Left ventricle myocardium superior (tissue), 1 donor: Measurements from ENCODE around the gene FSCN2. TPM values are rescaled to one million over a fixed set of nuclear protein-coding genes. Genes with fewer than 3 reads are reported as not detected.
A peak's percentile ranks its signal among the peaks of the same experiment; 100 is the strongest.

Experiments
- ATAC-seq: fragments of 200-7000 bp; cut with Tn5 transposase; one replicate; pipeline ENCODE4 v1.9.1; 2020; ENCODE audit warnings: mild to moderate bottlenecking, moderate library complexity
- DNase-seq: peaks from one replicate; pipeline ENCODE4 v3.0.0-alpha.2; 2020
- intact Hi-C: fragments of 100-400 bp; cut with micrococcal nuclease; formaldehyde crosslinking; loops from one replicate; pipeline ENCODE4 v1.11.0; 2022
- total RNA-seq: library from RNA; stranded (reverse); fragmentation: NEBNext Ultra II Directional; extraction: Animal tissue kit (Norgen Biotek cat#: 25700); gene quantifications from one replicate; pipeline ENCODE4 v1.2.1, GENCODE V29; 2021
- donor health status: DM: no; HTN: yes; CAD: no; lungs with severe emphysema.

FSCN2 gene
- total RNA-seq, 1 donor from 2014 or later = 0.50 TPM

DNA sequence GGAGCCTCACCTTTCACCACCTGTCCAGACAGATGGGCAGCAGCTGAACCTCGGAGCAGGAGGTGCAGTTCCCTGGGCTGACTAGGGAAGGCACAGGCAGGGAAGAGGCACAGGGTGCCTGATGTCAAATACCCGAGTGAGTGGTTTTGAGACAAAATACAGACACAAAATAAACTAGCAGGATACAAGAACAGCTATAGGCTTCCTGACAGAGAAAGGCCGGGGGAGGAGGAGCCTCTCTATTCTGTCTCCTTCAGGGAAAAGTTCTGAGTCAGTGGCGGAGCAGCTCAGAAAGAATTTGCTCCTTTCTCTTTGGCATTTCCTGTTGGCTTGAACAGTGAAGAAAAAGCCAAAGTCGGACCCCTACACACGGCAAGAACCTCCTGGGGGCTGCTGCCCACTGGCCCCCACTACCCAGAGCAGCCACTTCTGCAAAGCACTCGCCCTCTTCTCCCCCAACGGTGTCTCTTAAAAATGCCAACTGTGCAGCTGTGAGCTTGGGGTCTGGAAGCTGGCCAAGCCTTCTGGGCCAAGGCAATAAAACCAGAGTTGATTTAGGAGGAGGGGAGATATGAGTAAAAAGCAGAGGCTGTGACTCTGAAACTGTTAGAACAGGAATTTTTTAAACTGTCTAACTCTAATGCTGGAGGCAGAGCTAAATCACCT lies 38.4 kb downstream of the FSCN2 start:
- intact Hi-C loops = no loop called here
- DNase-seq (peak; percentile 78), ATAC-seq (peak; percentile 73)

DNA sequence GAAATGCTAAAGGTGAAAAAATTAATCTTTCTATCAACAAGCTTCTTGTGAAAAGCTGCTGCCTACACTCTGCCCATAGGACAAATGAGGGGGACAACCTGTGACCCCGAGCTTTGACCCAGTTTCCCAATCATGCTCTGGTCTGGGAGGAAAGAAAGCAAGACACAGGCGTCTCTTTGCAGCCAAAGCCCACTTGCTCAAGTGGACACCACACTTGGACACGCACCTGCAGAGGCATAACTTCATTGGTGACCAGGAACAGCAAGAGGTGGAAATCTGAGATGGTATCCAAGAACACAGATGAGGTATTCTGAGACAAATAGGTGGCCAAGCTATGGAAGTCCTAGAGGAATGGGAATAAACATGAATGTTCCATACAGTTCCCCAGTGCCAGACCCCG lies 39.0 kb downstream of the FSCN2 start:
- DNase-seq = no peak
- intact Hi-C loops = no loop called here
- ATAC-seq = no peak

DNA sequence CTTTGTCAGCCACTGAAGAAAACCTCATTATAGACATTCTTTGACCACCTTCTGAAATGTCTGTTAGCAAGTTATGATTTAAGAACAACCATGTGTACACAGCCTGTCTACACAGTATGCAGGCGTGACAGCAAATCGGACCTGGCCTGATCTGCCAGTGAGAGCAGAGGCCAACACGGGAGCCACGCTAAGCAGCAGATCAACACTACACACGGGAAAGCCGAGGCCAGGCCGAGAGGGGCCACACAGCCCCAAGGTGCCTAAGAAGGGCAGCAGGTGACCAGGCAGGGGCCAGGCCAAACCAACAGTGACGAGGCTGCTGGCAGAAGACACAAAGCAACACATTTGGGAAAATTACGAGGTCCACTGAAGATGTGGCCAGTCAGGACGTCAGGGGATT lies 40.2 kb downstream of the FSCN2 start:
- DNase-seq = no peak
- intact Hi-C loops = no loop called here
- no peak for ATAC-seq

DNA sequence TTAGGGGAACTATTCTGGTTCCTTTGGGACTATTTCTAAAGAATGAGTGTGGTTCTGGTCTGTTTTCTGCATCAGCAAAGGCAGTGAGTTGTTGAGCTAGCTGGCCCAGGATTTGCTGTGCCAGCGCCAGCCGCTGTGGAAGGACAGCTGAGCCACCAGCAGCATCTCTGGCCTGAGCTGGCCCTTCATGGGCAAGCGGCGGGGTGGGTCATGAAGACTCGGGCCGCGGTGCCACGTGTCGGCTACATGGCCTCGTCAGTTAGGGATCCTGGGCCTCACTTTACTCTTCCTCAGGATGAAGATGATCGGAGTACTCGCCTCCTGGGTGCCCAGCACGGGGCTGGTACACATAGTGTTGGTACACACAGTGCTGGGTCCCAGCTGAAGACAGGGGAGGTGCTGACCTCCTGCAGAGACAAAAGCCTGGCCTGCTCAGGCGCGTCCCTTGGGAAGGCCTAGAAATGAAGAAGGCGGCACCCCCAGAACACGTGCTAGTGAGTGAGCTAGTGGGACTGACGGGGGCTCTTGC lies 41.9 kb downstream of the FSCN2 start:
- no peak for ATAC-seq

DNA sequence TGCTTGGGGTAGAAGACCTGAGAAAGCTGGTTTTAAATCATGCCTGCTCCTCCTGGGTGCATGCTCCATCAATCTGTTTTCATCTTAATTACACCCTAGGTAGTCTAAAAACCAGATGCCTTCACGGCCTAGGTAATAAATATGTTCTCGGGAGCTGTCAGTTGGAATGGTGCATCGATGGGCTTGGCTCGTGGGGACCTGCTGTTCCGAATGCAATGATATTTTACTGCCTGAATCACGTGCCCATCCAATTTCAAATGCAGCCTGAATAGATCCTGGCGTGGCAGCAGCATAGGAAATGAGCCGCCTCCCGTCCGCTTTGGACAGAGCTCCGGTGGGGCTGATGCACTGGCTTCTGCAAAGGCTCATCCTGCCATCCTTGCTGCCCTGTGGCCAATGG lies 42.8 kb downstream of the FSCN2 start:
- intact Hi-C loops = no loop called here
- DNase-seq (no peak), ATAC-seq (no peak)

More for the DNA sequence above, 41.9 kb downstream of the FSCN2 start:
- DNase-seq = no peak
- intact Hi-C loops = no loop called here

DNA sequence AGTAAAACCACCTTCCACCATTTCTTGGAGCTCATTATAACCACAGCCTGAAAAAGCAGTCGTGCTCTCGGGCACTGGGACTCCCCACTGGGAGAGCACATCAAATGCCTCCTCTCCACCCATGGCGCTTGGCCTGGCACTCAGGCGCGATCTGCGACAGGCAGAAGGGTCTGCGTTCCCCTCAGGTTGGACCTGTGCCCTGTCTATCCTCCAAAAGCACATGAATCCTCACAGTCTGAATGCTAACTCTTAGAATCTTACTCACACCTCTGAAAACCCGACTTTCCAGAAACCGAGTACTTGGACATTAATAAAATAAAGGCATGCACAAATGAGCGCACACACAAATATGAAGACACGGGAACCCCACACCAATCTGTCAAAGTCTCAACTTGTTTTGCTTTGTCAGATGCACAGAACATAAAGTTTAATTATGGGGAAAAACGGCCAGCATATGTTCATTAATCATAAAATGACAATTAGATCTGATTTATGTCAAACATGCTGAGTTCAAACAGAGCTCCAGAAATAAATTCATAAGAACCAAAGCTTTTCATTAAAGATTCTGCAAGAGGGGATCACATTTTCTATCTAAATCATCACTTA lies 44.5 kb downstream of the FSCN2 start:
- intact Hi-C loops = no loop called here

DNA sequence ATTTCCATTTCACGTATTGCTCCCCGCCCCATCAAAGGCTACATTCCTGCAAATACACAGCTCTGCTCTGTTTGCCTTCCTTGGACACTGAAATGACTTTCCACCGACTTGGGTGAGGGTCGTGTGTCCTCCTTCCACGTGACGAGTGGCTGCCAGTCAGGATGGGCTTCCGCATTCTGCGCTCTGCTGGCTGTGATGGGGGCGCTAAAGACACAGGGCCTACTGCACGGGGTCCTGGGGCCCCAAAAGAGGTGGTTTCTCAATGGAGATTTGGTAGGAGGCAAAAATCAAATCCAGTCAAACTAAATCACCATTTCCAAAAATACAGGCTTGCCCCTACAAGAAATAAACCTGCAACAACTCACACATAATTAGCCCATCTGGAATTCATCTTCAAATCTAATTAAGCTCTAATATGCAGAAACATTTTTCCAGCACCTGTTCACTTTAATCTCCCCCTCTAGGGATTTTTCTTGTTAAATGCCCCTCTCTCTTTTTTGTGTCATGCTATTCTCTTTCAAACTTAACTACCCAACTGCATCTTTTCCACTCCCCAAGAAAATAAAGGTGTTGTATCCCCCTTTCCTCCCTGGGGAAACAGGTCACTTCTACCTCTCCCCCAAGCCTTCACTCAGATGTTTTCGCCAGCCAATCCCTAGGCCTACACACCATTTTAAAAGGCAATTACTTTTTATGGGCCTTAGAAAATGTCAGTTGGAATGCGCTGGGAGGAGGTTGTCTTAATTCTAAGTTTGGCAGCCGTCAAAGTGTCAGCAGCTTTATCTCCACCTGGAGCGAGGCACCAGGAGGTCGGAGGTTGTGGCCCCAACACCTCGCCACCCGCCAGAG lies 45.8 kb downstream of the FSCN2 start:
- ATAC-seq (no peak), DNase-seq (no peak)
- intact Hi-C loops = no loop called here

More for the DNA sequence above, 44.5 kb downstream of the FSCN2 start:
- no peak for DNase-seq
- no peak for ATAC-seq

DNA sequence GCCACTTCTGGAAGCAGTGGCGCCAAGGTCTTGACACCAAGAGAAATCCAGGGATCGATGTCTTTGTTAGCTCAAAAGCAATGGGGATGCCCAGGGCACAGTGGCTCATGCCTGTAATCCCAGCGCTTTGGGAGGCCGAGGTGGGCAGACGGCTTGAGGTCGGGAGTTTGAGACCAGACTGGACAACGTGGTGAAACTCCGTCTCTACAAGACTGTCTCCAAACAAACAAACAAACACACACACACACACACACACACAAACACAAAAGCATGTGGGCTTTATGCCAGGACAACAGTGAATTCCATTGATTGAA lies 46.4 kb downstream of the FSCN2 start:
- ATAC-seq (no peak), DNase-seq (no peak)
- intact Hi-C loops = no loop called here

DNA sequence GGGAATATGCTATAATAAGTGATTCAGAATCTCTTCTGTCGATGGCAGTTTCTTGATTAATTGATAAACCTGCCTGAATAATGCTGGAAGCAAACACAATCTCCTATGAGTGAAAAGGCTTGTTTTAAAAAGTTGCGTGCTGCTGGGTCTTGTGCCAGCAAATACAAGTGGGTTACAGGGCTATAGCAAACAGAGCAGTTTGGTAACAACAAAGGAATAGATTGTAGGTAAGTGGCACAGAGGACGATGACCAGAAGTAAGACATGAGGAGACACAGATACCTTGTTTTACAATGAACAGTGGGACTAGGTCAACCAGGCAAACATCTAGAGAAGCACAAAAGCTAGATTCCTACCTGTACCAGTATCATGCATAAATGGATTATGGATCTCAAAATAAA lies 47.7 kb downstream of the FSCN2 start:
- intact Hi-C loops = no loop called here

DNA sequence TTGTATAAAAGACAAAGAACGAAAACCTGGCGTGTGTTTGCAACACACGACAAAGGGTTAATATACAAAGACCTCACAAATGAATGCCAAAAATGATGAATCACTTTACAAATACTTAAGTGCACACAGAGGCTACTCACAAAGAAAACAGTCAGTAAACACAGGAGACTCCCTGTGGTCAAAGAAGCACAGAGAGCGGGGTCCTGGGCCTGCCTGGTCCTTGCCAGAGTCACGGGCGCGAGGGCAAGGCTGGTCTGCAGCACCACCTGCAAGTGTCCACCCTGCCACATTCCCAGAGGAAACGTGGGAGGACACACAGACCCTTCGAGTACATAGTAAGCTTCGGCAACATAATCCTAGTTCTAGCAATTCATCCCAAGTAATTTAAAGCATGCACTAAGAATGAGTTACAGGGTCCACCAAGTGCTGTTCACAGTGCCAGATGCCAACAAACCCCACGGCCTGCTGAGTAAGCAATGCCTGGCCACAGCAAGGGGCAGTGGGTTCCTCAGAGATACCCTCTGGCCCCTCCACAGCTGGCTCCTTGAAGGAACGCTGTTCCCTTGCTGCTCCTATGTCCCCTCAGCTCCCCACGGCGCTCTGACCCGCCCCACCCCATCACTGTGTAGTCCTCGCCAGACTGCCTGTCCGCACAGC lies 48.6 kb downstream of the FSCN2 start:
- no peak for ATAC-seq
- intact Hi-C loops = no loop called here
- DNase-seq = no peak

More for the DNA sequence above, 47.7 kb downstream of the FSCN2 start:
- no peak for DNase-seq
- ATAC-seq = no peak

DNA sequence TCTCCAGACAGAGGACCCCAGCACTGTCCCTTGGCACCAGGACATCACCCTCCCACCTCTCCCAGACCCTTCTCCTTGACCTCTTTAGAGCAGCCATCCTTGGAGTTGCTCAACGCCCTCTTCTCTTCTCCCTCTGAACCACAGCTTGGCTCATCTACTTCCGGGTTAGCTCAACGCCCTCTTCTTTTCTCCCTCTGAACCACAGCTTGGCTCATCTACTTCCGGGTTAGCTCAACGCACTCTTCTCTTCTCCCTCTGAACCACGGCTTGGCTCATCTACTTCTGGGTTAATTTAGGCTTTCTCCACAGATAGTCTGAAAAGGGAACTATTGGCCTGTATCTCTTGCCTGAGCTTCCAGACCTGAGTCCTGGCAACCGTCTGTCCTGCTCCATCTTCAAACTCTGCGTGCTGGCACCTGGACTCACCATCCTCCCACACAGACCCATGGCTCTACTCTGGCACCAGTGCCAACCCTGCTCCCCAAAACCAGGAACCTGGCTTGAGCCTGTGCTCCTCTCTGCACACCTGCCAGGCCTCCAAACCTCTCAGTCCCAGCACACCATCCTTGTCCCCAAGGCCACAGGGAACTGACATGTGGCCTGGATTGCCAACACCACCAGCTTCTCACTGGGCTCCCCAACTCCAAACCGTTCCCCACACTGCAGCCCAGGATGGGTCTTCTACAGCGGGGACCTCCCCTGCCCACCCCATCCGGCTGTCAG lies 49.3 kb downstream of the FSCN2 start:
- DNase-seq (no peak), ATAC-seq (peak; percentile 19)
- intact Hi-C loops = no loop called here

DNA sequence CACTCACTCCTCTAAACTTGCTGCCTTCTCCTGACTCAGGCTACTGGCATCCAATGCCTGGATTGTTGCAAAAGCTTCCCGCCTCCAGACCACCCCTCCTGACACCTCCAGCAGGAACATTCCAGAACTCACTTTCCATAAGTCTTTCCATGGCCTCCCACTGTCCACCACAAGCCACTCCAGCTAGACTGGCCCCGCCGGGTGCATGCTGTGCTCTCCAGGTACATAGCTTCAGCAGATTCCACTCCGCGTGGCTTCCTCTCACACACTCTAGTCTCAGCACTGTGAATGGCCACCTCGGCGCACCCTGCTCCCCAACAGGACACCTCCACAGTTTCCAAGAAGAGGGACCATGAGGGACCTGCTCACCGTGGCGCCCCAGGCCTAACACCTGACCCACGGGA lies 49.9 kb downstream of the FSCN2 start:
- DNase-seq = no peak
- intact Hi-C loops = no loop called here
- no peak for ATAC-seq

DNA sequence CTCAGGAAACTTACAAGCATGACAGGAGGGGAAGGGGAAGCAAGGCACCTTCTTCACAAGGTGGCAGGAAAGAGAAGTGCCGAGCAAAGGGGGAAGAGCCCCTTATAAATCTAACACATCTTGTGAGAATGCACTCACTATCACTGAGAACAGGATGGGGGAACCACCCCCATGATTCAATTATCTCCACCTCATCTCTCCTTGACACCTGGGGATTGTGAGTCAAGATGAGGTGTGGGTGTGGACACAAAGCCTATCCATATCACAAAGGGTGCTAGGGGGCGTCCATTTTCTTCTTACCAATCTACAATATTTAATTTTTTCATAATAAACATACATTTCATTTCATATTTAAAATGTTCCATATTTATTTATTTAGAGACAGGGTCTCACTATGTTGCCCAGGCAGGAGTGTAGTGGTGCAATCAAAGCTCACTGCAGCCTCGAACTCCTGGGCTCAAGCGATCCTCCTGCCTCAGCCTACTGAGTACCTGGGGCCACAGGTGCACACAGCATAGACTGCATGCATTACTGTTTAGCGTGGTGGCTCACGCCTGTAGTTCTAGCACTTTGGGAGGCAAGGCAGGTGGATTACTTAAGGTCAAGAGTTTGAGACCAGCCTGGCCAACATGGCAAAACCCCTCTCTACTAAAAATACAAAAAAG lies 50.5 kb downstream of the FSCN2 start:
- intact Hi-C loops = no loop called here
- ATAC-seq (no peak), DNase-seq (no peak)

DNA sequence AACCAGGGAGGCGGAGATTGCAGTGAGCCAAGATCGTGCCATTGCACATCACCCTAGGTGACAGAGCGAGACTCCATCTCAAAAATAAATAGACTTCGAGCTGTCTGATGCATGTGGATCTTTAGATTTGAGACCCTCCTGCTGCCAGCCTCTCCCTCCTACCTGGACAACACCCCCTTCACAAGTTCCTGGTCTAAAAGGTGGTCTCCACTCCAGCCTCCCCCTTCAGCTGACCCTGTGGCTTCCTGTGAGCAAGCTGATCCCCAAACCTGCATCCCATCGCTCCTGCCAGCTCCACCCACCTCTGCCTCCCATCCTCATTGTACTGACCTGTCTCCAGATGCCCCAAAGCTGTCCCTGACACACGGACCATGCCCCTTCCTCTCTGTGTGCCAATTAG lies 51.1 kb downstream of the FSCN2 start:
- intact Hi-C loops = no loop called here
- DNase-seq (no peak), ATAC-seq (no peak)

DNA sequence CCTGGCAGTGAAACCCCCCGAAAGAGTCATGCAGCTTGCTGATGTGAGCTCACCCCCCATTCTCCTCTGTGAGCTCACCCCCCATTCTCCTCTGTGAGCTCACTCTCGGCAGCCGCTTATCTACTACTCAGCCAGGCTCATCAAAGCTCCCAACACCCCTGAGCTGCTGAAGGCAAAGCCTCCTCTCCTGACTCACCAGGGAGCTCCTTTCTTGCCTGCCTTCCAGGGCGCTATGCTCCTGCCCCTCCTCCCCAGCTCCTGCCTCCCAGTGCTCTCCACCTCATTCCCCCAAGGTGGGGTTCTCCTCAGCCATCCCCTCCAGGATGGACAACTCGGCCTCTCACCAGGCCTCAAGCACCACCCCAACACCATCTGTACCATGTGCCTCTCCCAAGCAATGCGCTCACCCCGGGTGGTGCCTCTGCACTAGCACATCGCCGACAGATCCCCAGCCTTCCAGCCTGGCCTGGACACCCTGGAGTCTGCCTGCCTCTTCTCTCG lies 51.7 kb downstream of the FSCN2 start:
- peak; percentile 61 for ATAC-seq
- no peak for DNase-seq
- intact Hi-C loops = no loop called here

DNA sequence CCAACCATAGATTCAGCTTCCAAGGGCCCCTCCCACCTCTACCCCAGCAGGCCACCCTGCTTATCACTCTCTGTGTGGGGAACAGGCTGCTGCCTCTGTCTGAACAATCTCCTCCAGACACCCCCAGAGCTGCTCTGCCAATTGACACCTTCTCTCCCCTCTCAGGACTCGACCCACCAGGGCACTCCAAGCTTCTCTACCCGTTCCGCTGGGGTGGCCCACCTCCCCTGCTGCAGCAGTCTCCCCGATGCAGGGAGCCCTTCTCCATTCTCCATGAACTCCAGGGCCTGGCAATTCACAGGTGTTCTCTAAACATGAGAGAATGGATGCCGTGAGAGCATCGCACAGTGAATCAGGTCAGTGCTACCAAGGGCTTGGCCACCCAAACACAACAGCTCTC lies 52.3 kb downstream of the FSCN2 start:
- ATAC-seq (peak; percentile 28), DNase-seq (no peak)
- intact Hi-C loops = no loop called here

DNA sequence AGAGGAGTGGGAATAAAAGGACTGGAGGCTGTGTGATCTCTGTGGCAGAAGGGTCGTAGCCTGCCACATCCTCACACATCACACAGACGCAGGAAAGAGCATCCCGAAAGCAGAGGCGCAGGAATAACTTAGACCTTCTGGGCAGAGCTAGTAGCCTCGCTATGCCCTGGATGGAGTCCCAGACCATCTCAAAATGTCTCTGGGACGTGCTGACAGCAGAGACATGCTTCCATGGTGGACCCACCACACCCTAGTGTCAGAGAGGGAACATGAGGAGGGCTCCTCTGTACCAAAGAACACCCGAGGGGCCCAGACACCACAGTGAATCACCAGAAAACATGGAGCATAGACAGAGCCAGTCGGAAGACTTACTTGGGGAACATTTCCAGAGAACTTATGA lies 53.6 kb downstream of the FSCN2 start:
- ATAC-seq (peak; percentile 59), DNase-seq (no peak)
- intact Hi-C loops = no loop called here

DNA sequence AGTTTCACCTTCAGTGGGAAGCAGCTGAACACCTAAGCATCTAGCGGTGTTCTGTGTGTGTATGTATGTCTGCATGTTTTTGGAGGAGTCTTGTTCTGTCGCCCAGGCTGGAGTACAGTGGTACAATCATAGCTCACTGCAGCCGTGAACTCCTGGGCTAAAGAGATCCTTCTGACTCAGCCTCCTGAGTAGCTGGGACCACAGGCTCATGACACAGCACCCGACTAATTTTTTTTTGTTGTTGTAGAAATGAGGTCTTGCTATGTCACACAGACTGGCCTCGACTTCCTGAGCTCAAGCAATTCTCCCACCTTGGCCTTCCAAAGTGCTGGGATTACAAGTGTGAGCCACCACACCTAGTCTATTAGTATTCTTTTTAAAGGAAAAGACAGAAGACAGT lies 54.2 kb downstream of the FSCN2 start:
- intact Hi-C loops = no loop called here
- DNase-seq = no peak
- ATAC-seq = no peak

DNA sequence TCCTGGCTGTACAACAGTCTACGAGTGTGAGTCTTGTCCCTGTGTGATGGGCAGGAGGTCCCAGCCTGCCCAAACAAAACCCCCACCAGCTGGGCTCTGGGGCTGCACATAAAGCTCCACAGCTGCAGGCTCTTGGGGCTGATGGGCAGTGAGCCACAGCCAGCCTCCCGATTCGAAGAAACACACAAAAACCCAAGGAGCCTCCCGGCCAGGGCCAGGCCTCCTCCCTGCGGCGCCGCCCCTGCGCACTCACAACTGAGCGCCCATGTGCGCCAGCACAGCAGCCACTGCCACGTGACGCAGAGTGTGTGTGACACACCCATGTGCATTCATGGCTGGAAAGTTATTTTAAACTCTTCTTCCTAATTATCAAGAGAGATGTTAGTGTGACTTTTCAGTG lies 54.6 kb downstream of the FSCN2 start:
- DNase-seq (no peak), ATAC-seq (no peak)
- intact Hi-C loops = no loop called here
